ENCODE results near the gene HMOX1.
"Not testable (repeated sequence)": the region's sequence is repeated elsewhere in the genome, so short reads cannot be mapped to it uniquely, and the experiment has no call there.

HMOX1 gene

GRCh38 chr22:35380013-35380412 lies 883 bp upstream of the HMOX1 start:
- DNase-seq (ENCODE audit: low read depth): no peak

DNA sequence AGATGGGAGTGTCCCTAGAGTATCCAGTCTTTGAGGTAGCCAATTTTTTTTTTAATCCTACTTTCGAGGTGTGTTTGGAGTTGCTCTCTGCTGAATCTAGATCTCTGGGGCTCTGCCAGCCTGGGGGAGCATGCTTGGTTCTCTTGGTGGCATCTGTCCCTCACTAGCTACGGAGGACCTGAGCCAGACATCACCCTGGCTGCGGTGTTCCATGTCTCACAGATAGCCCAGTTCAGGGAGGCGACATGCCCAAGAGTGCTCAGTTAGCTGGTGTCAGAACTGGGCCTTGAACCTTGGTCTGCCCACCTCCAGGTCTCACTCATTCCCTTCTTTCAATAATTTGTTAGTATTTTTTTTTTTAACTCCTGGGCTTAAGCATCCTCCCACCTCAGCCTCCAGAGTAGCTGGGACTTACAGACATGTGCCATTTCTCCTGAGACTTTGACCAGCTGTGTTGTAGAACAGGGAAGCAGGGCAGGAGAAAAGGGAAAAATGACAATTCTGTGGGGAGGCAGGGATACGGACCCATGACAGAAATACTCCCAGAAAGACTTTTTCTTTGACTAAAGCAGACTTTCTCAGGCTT lies 621 bp downstream of the HMOX1 start:
- DNase-seq (ENCODE audit: low read depth): no peak

DNA sequence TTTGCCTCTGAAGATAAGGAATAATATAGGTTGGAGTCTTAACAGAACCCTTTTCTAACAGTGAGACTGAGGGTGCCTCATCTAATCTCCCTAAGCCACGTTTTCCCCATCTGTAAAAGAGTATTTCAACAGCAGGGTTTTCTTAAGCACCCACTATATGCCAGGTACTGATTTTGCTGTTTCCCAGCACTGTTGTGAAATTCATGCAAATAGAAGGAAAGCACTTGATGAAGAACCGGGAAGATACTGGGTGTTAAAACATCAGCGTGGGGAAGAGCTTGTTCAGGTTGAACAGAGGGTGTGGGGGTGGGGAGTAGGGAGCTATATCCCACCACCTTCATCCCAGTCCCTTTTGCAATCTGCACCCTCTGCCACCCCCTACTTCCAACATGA lies 2.8 kb downstream of the HMOX1 start:
- no peak for DNase-seq (ENCODE audit: low read depth)

DNA sequence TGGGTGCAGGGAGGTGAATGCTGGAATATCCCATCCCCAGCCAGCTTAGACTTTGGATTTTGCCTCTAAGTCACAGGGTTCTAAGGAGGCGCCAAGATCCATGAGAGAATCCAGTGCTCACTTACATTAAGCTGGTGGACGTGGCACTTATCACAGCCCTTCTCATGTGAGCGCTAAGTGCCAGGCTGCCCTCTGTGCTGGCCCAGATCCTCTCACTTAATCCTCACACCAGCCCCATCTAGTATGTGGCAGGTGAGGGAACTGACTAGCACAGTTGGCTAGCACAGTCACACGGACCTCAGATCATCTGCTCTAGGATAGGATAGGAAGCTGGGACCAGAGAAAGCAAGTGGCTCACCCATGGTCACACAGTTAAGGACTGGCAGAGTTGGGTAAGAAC lies 3.6 kb downstream of the HMOX1 start:
- DNase-seq (ENCODE audit: low read depth): no peak

- DNase-seq (ENCODE audit: low read depth): no peak
These were observed 4.2 kb downstream of the HMOX1 start for GRCh38 chr22:35384975-35385588.

- DNase-seq (ENCODE audit: low read depth): no peak
These were observed 5.9 kb downstream of the HMOX1 start for GRCh38 chr22:35386670-35387288.

- no peak for DNase-seq (ENCODE audit: low read depth)
These were observed 10.0 kb downstream of the HMOX1 start for GRCh38 chr22:35390933-35391332.

- DNase-seq (ENCODE audit: low read depth): no peak
These were observed 11.5 kb downstream of the HMOX1 start for GRCh38 chr22:35392357-35392756.

- no peak for DNase-seq (ENCODE audit: low read depth)
These were observed 12.5 kb downstream of the HMOX1 start for GRCh38 chr22:35393116-35394010.

DNA sequence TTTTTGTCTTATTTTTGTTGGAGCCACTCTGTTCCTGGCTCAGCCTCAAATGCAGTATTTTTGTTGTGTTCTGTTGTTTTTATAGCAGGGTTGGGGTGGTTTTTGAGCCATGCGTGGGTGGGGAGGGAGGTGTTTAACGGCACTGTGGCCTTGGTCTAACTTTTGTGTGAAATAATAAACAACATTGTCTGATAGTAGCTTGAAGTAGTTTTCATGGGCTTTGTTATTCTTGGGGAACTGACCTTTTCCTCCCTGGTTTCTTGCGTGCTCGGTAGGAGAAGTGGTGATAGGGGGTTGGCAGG lies 13.1 kb downstream of the HMOX1 start:
- DNase-seq (ENCODE audit: low read depth): no peak

DNA sequence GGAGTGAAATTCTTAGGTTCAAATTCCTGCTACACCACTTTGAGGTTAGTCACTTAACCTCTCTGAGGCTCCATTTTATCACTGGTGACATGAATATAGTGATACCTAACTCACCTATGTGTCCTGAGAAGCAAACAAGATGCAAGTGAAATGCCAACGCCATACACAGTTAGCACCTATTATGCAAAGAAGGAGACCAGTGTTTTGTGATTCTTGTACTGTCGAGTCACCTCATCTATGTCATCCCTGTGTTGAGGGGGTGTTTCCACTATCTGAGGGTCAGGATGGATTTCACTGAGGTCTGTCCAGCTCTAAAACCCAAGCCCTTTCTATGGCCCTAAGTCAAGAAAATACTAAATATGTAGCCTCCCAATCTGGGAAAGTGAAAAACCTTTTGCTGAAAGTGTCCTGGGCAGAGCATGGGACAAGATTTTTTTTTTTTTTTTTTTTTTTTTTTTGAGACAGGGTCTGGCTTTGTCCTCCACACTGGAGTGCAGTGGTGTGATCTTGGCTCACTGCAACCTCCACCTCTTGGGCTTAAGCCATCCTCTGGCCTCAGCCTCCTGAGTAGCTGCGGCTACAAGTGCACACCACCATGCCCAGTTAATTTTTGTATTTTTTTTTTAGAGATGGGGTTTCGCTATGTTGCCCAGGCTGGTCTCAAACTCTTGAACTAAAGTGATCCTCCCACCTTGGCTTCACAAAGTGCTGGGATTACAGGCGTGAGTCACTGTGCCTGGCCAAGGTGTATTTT lies 14.1 kb downstream of the HMOX1 start:
- no peak for DNase-seq (ENCODE audit: low read depth)

GRCh38 chr22:35396622-35397021 lies 15.7 kb downstream of the HMOX1 start:
- DNase-seq (ENCODE audit: low read depth): not testable (repeated sequence)

- no peak for DNase-seq (ENCODE audit: low read depth)
These were observed 16.4 kb downstream of the HMOX1 start for GRCh38 chr22:35397095-35397904.

DNA sequence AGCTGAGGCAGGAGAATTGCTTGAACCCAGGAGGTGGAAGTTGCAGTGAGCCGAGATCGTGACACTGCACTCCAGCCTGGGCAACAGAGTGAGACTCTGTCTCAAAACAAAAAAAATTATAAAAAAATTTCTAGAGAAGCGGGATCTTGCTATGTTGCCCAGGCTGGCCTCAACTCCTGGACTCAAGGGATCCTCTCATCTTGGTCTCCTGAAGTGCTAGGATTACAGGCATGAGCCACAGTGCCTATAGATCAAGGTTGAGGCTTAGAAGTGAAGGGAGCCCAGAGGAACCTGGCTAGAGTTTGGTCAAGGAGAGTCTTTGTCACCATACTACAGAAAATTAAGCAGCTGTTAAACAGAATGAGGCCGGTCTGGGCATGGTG lies 17.7 kb downstream of the HMOX1 start:
- no peak for DNase-seq (ENCODE audit: low read depth)

DNA sequence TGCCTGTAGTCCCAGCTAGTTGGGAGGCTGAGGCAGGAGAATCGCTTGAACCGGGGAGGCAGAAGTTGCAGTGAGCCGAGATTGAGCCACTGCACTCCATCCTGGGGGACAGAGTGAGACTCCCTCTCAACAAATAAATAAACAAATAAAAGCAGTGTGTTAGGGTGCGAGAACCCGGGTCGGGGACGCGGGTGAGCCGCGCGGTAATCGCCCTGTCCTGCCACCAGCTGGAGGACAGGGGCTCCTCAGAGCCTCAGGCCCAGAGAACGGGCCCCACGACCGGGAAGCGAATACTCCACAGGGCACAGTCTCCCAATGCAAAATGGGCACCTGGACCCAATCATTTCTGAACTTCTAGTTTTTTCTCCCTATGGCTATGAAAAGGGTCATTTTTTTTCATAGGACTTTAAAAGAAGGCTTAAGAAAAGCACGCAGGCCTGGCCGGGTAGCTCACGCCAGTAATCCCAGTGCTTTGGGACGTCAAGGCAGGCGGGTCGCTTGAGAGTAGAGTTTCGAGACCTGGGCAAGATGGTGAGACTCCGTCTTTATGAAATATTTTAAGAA lies 18.3 kb downstream of the HMOX1 start:
- no peak for DNase-seq (ENCODE audit: low read depth)

GRCh38 chr22:35399678-35400500 lies 19.0 kb downstream of the HMOX1 start, which contains the start of gene MCM5:
MCM5 (plus strand) TSS chr22:35400140; CDS start chr22:35400439, 299 bp downstream.
- peak; percentile 96 for DNase-seq (ENCODE audit: low read depth)

- no peak for DNase-seq (ENCODE audit: low read depth)
These were observed 19.6 kb downstream of the HMOX1 start for GRCh38 chr22:35400501-35400790.

- no peak for DNase-seq (ENCODE audit: low read depth)
These were observed 21.0 kb downstream of the HMOX1 start for GRCh38 chr22:35401863-35402262.

- no peak for DNase-seq (ENCODE audit: low read depth)
These were observed 22.5 kb downstream of the HMOX1 start for GRCh38 chr22:35403356-35403755.

DNA sequence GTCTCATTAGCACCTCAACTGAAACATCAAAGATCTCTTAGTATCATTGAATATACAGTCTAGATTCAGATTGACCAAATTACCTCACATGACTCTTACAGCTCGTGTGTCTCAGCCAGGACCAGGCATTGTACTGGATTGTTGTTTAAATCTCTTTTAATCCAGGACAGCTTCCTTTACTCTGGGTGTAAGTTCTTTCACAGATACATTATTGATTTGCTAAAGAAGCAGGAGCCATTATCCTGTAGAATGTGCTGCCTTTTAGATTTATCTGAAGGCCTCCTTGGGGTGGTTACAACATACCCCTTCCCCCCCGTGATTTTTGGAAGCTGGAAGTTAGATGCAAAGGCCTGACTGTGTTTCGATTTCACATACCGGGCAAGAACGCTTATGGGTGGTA lies 23.3 kb downstream of the HMOX1 start:
- DNase-seq (ENCODE audit: low read depth): no peak

Data from activated T-helper 1 cell treated with Interleukin-2 at 50 U/mL for 16 hours (primary cell).